Measurements from ENCODE around the gene CCDC82.
A peak's percentile ranks its signal among the peaks of the same experiment; 100 is the strongest.

CCDC82 gene

DNA sequence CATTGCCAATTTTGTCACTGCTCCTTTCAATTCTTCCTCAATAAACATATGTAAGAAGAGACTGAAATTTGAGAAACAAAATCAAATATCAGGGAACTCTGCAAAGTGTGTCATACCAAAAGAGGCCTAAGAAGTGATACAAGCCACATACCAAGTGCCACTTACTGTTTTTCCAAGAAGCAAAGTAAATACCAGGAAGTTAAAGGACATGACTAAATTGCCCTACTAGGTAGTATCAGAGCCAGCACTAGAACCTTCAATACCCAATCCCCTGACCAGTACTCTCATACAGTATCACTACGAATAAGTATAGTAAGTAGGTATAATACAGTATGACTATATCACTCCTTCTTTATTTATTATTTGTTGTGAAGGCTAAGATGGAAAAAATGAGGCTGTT lies 60.3 kb downstream of the CCDC82 start:
- no peak for DNase-seq (ENCODE audit: low spot score)

DNA sequence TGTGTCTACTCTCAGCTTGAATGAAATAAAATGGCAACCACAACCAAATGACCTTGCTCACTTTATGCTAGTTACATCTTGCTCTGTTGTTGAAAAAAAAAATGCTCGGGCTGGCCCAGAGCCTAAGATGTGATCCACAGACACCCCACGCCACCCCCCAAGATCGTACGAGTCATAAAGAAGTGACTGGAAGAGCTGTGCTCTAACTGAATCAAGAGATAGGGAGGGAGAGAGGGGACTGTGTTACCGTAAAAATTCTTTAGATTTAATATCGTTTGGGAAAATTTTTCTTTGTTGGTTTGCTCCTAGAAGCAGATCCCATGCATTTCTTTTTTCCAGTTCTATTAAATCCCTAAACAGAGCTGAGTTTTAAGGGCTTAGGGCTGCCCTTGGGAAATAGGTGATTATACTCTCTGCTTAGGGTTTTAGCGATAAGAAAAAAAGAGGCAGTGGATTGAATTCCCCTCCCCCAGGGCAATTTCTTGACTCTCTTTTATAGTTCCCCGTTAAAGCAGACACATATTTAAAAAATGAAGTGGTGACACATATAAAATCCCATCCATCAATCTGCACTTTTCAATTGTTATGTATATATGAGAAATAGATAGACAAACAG lies 61.2 kb downstream of the CCDC82 start:
- no peak for DNase-seq (ENCODE audit: low spot score)

DNA sequence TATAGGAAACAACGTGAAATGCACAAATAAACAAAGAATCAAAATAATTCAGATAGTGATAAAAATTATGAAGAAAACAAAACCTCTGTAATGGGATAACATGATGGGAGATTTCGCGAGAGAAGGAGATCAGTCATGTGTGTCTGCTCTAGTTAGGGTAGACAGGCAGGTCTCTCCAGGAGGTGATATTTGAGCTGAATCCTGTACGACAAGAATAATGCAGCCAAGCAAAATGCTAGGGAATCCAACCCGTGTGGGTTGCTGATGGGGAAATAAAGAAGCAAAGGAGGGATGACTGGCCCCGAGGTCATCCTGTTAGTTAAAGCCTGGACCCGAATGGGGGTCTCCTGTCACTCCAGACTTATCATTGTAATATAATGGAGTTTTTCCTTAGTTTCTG lies 62.8 kb downstream of the CCDC82 start:
- DNase-seq (ENCODE audit: low spot score): no peak

DNA sequence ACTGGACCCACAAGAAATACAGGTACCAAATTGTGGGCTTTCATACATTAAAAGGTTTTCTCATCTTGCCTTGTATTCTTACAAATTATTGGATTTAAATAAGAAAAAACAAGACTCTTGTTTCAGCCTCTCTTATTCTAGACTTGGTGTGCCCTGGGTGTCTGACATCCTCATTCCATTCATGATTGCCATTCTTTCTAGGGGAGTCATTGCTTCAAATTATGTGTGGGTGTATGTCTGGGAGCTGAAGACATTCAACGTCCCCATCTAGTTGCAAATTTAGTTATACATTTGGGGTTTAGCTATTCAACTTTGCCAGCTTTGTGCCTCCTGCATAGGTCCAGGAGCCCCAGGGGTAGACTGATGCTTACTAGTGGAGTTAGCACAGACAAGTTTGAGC lies 64.8 kb downstream of the CCDC82 start:
- DNase-seq (ENCODE audit: low spot score): no peak

GRCh38 chr11:96323642-96323985 lies 66.1 kb downstream of the CCDC82 start:
- no peak for DNase-seq (ENCODE audit: low spot score)

GRCh38 chr11:96322775-96323641 lies 66.7 kb downstream of the CCDC82 start:
- no peak for DNase-seq (ENCODE audit: low spot score)

DNA sequence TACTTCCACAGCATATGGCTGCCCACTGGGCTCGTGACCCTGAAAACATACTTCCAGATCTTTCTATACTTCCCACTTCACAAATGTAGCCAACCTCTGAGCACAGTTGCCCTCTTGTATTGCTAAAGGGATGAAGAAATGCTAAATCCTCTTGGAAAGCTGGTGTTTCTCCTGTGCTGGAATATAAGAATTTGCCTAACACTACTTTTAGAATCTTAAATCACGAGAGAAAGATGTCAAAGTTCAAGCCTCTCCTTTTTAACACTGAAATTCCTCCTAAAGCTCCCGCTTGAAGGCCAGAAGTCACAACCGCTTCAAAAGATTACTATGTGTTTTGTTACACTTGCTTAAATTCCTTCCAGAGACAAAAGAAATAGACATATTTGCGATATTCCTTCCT lies 68.6 kb downstream of the CCDC82 start:
- no peak for DNase-seq (ENCODE audit: low spot score)

GRCh38 chr11:96319898-96320656 lies 69.6 kb downstream of the CCDC82 start:
- DNase-seq (ENCODE audit: low spot score): no peak

GRCh38 chr11:96318850-96319249 lies 70.9 kb downstream of the CCDC82 start:
- no peak for DNase-seq (ENCODE audit: low spot score)

- DNase-seq (ENCODE audit: low spot score): no peak
Measured at GRCh38 chr11:96318399-96318798, 71.3 kb downstream of the CCDC82 start.

- no peak for DNase-seq (ENCODE audit: low spot score)
Measured at GRCh38 chr11:96317985-96318384, 71.7 kb downstream of the CCDC82 start.

DNA sequence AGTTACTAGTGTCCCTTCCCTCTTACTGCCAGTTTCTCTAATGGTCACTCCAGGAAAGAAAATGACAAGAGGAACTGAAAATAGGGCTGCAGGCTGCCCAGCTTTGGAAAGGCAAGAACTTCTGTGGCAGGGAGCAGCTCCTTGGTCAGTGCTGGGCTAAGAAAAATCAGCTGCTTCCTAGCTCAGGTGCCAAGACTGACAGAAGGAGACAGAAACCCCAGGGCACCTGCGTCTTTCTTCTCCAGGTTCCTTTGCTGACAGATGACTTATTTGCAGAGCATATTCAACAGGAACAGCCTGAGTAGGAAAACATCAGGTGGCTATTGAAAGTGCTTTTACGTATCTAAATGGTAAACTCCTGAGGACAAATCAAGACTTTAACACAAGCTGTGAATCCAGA lies 72.1 kb downstream of the CCDC82 start:
- DNase-seq (ENCODE audit: low spot score): peak; percentile 51

DNA sequence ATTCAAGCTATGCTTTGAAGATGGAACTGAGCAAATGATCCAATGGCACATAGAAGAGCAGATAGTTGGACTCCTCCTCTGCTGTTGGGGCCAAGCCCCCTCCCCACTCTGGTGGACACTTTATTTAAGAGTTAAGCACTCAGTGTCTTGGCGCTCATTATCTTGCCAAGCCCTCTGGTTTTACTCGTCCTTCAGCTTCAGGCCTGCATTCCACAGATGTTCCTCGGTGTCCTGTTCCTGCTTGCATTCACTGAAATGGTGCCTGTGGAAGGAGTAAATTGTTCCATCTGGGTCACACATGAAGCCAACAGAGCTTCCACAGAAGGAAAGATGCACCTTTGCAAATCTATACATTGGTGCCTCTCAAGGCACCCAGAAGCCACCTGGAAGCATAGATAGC lies 72.8 kb downstream of the CCDC82 start:
- no peak for DNase-seq (ENCODE audit: low spot score)

- no peak for DNase-seq (ENCODE audit: low spot score)
Measured at GRCh38 chr11:96315476-96315875, 74.2 kb downstream of the CCDC82 start.

- no peak for DNase-seq (ENCODE audit: low spot score)
Measured at GRCh38 chr11:96314326-96315020, 75.2 kb downstream of the CCDC82 start.

GRCh38 chr11:96313163-96313562 lies 76.5 kb downstream of the CCDC82 start:
- DNase-seq (ENCODE audit: low spot score): no peak

- no peak for DNase-seq (ENCODE audit: low spot score)
Measured at GRCh38 chr11:96311120-96311568, 78.6 kb downstream of the CCDC82 start.

DNA sequence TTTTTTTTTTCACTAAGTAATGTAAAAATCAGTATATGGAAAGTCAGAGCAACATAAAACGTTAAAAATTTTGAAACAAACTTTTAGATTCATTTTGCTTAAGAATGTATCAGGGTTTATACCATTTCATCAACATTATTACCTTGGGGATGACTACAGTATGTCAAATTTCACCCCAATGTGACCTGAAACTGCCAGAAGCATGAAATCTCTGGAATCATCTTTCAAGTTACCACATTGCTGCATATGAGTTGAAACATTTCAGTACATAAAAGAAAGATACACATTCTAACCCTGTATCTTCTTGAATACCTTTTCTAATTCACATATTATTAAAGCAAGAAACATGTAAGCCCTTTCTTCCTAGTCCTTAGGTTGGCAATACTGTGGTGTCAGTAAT lies 79.5 kb downstream of the CCDC82 start:
- no peak for DNase-seq (ENCODE audit: low spot score)

GRCh38 chr11:96309643-96310017 lies 80.1 kb downstream of the CCDC82 start:
- no peak for DNase-seq (ENCODE audit: low spot score)

DNA sequence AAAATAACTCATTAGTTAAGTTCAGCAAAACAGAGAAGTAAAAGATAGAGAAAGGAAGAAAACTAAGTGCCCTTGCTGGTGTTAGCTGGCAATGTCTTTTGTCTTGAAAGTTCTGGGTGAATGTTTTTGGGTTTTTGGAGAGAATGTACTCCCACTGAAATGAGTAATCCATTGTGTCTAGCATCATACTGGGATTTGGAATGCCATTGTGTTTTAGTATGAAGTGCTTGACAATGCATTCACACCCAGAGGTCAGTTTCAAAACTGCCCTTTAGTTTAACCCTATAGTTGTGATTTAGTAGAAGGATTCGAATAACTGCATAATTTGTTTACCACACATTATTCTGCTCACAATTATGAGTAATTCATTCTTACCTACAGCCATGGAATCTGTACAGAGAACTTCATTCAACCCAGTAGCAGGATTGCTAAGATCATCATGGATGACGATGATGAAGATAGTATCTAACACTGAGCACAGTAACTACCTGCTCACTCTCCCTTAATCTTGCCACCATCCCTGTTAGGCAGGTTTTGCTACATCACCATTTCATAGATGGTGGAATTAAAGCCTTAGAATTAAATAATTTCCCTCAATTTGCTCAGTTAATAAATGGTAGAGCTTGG lies 80.6 kb downstream of the CCDC82 start:
- DNase-seq (ENCODE audit: low spot score): no peak

- no peak for DNase-seq (ENCODE audit: low spot score)
Measured at GRCh38 chr11:96307776-96308140, 82.0 kb downstream of the CCDC82 start.

All from globus pallidus (tissue), 1 donor.